Measurements from ENCODE around the gene CSTB.

The CSTB gene

GRCh38 chr21:43750339-43751033 lies 25.6 kb downstream of the CSTB start:
- H3K4me2 ChIP-seq (ENCODE audit: low read depth, low read length, poor library complexity, severe bottlenecking): no peak overlapping the region
- no peak overlapping the region for H3K4me3 ChIP-seq (ENCODE audit: low read length, poor library complexity, severe bottlenecking)
- H3K4me1 ChIP-seq (ENCODE audit: insufficient read depth, low read length, poor library complexity, severe bottlenecking): no peaks in the 10 kb centered on the region
- H3K36me3 ChIP-seq (ENCODE audit: insufficient read depth, low read length): peaks cover 50% of the 10 kb centered on the region; the same call in 1 of the 2 replicates
- no peak overlapping the region for H2AFZ ChIP-seq (ENCODE audit: low read length)
- no peaks in the 10 kb centered on the region for H3K9me3 ChIP-seq (ENCODE audit: insufficient read depth, low read depth, low read length)
- TF ChIP-seq EZH2phosphoT487 (IDR thresholded peaks at IDR 0.05; ENCODE audit: borderline replicate concordance): no peak
- no peak for TF ChIP-seq CTCF (conservative IDR thresholded peaks at IDR 0.05; ENCODE audit: low read length)
- no peaks in the 10 kb centered on the region for H3F3A ChIP-seq (ENCODE audit: low read depth)
- H3K9ac ChIP-seq (ENCODE audit: low read depth, low read length, poor library complexity, severe bottlenecking): no peak overlapping the region
- H3K27me3 ChIP-seq (ENCODE audit: insufficient read depth, low read length, poor library complexity, severe bottlenecking): no peaks in the 10 kb centered on the region
- no peaks in the 10 kb centered on the region for H3K79me2 ChIP-seq (ENCODE audit: insufficient read depth, low read length)
- H3K9me2 ChIP-seq (replicated peaks; ENCODE audit: low read depth, low read length): no peaks in the 10 kb centered on the region
- H4K20me1 ChIP-seq (ENCODE audit: insufficient read depth, low read length, poor library complexity, severe bottlenecking): no peaks in the 10 kb centered on the region

GRCh38 chr21:43749651-43750262 lies 26.4 kb downstream of the CSTB start:
- Histone ChIP-seq H3F3A (ENCODE audit: low read depth) (no peaks in the 10 kb centered on the region), H4K20me1 (ENCODE audit: insufficient read depth, low read length, poor library complexity, severe bottlenecking) (no peaks in the 10 kb centered on the region)

GRCh38 chr21:43748622-43749021 lies 27.5 kb downstream of the CSTB start:
- no peaks in the 10 kb centered on the region for H3F3A ChIP-seq (ENCODE audit: low read depth)
- H3K27me3 ChIP-seq (ENCODE audit: insufficient read depth, low read length, poor library complexity, severe bottlenecking): no peaks in the 10 kb centered on the region
- no peaks in the 10 kb centered on the region for H3K4me1 ChIP-seq (ENCODE audit: insufficient read depth, low read length, poor library complexity, severe bottlenecking)
- no peak overlapping the region for H3K4me2 ChIP-seq (ENCODE audit: low read depth, low read length, poor library complexity, severe bottlenecking)
- no peaks in the 10 kb centered on the region for H3K9me2 ChIP-seq (replicated peaks; ENCODE audit: low read depth, low read length)
- H3K9ac ChIP-seq (ENCODE audit: low read depth, low read length, poor library complexity, severe bottlenecking): no peak overlapping the region
- no peaks in the 10 kb centered on the region for H3K79me2 ChIP-seq (ENCODE audit: insufficient read depth, low read length)
- peaks cover 55% of the 10 kb centered on the region; the same call in 1 of the 2 replicates for H3K36me3 ChIP-seq (ENCODE audit: insufficient read depth, low read length)
- no peaks in the 10 kb centered on the region for H3K9me3 ChIP-seq (ENCODE audit: insufficient read depth, low read depth, low read length)
- TF ChIP-seq CTCF (conservative IDR thresholded peaks at IDR 0.05; ENCODE audit: low read length): no peak
- TF ChIP-seq EZH2phosphoT487 (IDR thresholded peaks at IDR 0.05; ENCODE audit: borderline replicate concordance): no peak
- H3K4me3 ChIP-seq (ENCODE audit: low read length, poor library complexity, severe bottlenecking): no peak overlapping the region
- no peak overlapping the region for H2AFZ ChIP-seq (ENCODE audit: low read length)
- H4K20me1 ChIP-seq (ENCODE audit: insufficient read depth, low read length, poor library complexity, severe bottlenecking): no peaks in the 10 kb centered on the region

More at GRCh38 chr21:43749651-43750262, 26.4 kb downstream of the CSTB start:
- Histone ChIP-seq H2AFZ (ENCODE audit: low read length) (no peak overlapping the region), H3K79me2 (ENCODE audit: insufficient read depth, low read length) (no peaks in the 10 kb centered on the region), H3K9me2 (replicated peaks; ENCODE audit: low read depth, low read length) (no peaks in the 10 kb centered on the region), H3K4me3 (ENCODE audit: low read length, poor library complexity, severe bottlenecking) (no peak overlapping the region), H3K4me1 (ENCODE audit: insufficient read depth, low read length, poor library complexity, severe bottlenecking) (no peaks in the 10 kb centered on the region), H3K27me3 (ENCODE audit: insufficient read depth, low read length, poor library complexity, severe bottlenecking) (no peaks in the 10 kb centered on the region), H3K4me2 (ENCODE audit: low read depth, low read length, poor library complexity, severe bottlenecking) (no peak overlapping the region), H3K9me3 (ENCODE audit: insufficient read depth, low read depth, low read length) (no peaks in the 10 kb centered on the region), H3K36me3 (ENCODE audit: insufficient read depth, low read length) (peaks cover 53% of the 10 kb centered on the region; the same call in 1 of the 2 replicates), H3K9ac (ENCODE audit: low read depth, low read length, poor library complexity, severe bottlenecking) (no peak overlapping the region)
- TF ChIP-seq CTCF (conservative IDR thresholded peaks at IDR 0.05; ENCODE audit: low read length) (no peak), EZH2phosphoT487 (IDR thresholded peaks at IDR 0.05; ENCODE audit: borderline replicate concordance) (no peak)

Data from Loucy (cell line).